Measurements from ENCODE around the gene ZSCAN4. TPM values are rescaled to one million over a fixed set of nuclear protein-coding genes. Genes with fewer than 3 reads are reported as not detected.

The ZSCAN4 gene
- total RNA-seq, 1 experiment from 2014 or later = not detected

DNA sequence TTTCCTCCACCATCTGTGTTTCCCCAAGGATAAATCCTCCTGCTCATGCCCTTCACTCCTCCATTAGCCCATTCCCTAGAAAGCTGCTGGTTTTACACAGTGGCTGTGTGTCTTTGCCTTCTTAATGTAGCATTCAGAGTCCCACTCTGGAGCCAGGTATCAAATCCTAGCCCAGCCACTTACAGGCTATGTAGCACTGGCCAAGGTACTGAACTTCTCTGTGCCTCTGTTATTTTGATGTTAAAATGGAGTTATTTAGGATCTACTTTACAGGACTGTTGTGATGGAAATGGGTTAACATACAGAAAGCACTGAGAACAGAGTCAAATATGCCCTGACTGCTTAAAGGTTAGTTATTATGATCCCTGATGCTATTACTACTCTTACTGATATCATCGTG is 1.5 kb upstream of the ZSCAN4 start:
- BruUV-seq (replicated peaks) = no TSS peak
- TF ChIP-seq, protein P1, sequence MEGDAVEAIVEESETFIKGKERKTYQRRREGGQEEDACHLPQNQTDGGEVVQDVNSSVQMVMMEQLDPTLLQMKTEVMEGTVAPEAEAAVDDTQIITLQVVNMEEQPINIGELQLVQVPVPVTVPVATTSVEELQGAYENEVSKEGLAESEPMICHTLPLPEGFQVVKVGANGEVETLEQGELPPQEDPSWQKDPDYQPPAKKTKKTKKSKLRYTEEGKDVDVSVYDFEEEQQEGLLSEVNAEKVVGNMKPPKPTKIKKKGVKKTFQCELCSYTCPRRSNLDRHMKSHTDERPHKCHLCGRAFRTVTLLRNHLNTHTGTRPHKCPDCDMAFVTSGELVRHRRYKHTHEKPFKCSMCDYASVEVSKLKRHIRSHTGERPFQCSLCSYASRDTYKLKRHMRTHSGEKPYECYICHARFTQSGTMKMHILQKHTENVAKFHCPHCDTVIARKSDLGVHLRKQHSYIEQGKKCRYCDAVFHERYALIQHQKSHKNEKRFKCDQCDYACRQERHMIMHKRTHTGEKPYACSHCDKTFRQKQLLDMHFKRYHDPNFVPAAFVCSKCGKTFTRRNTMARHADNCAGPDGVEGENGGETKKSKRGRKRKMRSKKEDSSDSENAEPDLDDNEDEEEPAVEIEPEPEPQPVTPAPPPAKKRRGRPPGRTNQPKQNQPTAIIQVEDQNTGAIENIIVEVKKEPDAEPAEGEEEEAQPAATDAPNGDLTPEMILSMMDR (IDR thresholded peaks at IDR 0.05; ENCODE audit: unreplicated experiment) = no peak
- intact Hi-C loops (cut with micrococcal nuclease; ENCODE audit: unreplicated experiment) = no loop called here
- no peak for DNase-seq
- peaks cover 6% of the 10 kb centered on the region for H3K9me3 Mint-ChIP-seq (ENCODE audit: low read depth, unreplicated experiment)
- H3K4me3 Mint-ChIP-seq (ENCODE audit: low read depth, unreplicated experiment) = no peak overlapping the region
- peaks cover 11% of the 10 kb centered on the region for H3K27me3 Mint-ChIP-seq (ENCODE audit: unreplicated experiment)
- peaks cover 15% of the 10 kb centered on the region for H3K36me3 Mint-ChIP-seq (ENCODE audit: insufficient read depth, unreplicated experiment)
- H3K27ac Mint-ChIP-seq (ENCODE audit: unreplicated experiment) = no peak overlapping the region
- no peaks in the 10 kb centered on the region for H3K4me1 Mint-ChIP-seq (ENCODE audit: low read depth, unreplicated experiment)
- CTCF ChIA-PET = no interaction called here

DNA sequence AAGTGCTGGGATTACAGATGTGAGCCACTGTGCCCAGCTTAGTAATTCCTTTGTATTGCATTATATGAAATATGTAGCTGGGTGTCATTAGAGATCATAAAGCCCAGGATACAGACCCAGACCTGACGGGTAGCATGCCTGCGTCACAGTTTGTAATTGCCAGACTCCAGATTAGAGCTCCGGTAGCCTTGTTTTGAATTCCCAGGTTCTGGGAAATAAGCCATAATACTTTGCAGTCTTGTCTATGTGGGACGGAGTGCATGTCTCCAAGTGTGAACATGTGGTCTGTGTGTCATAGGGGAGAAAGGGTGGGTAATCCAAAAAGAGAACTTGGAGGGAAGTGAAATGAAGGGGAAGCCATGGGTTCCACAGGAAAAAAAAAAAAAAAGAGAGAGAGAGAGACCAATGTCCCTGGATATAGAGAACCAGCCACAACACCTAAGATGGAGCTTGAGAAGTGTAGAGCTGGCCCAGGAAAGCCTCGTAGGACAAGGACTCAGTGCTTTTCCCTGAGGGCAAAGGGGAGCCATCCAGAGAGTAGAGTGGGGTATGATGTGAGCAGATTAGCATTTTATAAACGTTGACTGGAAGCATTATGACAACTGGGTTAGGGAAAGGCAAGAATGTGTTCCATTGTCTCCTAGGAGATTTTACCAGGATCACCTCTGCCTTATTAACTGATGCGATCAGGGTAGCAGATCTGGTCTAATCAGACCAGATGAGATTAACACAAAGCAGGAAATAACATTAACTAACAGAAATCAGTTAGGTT is 2.6 kb downstream of the ZSCAN4 start:
- intact Hi-C loops (cut with micrococcal nuclease; ENCODE audit: unreplicated experiment) = no loop called here
- Mint-ChIP-seq H3K27ac (ENCODE audit: unreplicated experiment) (no peak overlapping the region), H3K4me1 (ENCODE audit: low read depth, unreplicated experiment) (no peaks in the 10 kb centered on the region), H3K9me3 (ENCODE audit: low read depth, unreplicated experiment) (peaks cover 6% of the 10 kb centered on the region), H3K4me3 (ENCODE audit: low read depth, unreplicated experiment) (no peak overlapping the region), H3K27me3 (ENCODE audit: unreplicated experiment) (no peaks in the 10 kb centered on the region), H3K36me3 (ENCODE audit: insufficient read depth, unreplicated experiment) (no peaks in the 10 kb centered on the region)
- TF ChIP-seq, protein P1 (IDR thresholded peaks at IDR 0.05; ENCODE audit: unreplicated experiment) = no peak
- CTCF ChIA-PET = no interaction called here
- DNase-seq = no peak
- BruUV-seq (replicated peaks) = no TSS peak

DNA sequence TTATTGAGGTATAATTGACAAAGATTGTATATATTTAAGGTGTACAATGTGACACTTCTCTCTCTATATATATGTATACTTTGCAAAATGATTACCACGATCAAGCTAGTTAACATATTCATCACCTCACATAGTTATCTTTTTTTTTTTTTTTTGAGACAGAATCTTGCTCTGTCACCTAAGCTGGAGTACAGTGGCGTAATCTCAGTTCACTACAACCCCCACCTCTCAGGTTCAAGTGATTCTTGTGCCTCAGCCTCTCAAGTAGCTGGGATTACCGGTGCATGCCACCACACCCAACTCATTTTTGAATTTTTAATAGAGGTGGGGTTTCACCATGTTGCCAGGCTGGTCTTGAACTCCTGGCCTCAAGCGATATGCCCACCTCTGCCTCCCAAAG is 3.7 kb downstream of the ZSCAN4 start:
- BruUV-seq (replicated peaks) = no TSS peak
- TF ChIP-seq, protein P1 (IDR thresholded peaks at IDR 0.05; ENCODE audit: unreplicated experiment) = no peak
- H3K27ac Mint-ChIP-seq (ENCODE audit: unreplicated experiment) = no peak overlapping the region
- DNase-seq = no peak
- H3K27me3 Mint-ChIP-seq (ENCODE audit: unreplicated experiment) = no peaks in the 10 kb centered on the region
- no peaks in the 10 kb centered on the region for H3K4me1 Mint-ChIP-seq (ENCODE audit: low read depth, unreplicated experiment)
- CTCF ChIA-PET = no interaction called here
- no peaks in the 10 kb centered on the region for H3K36me3 Mint-ChIP-seq (ENCODE audit: insufficient read depth, unreplicated experiment)
- intact Hi-C loops (cut with micrococcal nuclease; ENCODE audit: unreplicated experiment) = no loop called here
- no peak overlapping the region for H3K4me3 Mint-ChIP-seq (ENCODE audit: low read depth, unreplicated experiment)
- peaks cover 12% of the 10 kb centered on the region for H3K9me3 Mint-ChIP-seq (ENCODE audit: low read depth, unreplicated experiment)

DNA sequence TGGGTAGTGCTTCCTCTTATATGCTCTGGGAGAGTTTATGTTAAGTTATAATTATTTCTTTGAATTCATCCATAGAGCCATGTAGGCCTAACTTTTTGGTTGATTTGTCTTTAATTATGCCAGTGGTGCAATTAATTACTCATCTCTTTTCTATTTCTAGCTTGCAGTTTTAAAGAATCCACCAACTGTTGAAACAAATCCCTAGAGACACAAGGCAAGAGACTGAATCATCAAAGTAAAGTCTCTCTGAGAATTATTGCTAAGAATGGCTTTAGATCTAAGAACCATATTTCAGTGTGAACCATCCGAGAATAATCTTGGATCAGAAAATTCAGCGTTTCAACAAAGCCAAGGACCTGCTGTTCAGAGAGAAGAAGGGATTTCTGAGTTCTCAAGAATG is 7.1 kb downstream of the ZSCAN4 start:
- Mint-ChIP-seq H3K36me3 (ENCODE audit: insufficient read depth, unreplicated experiment) (no peaks in the 10 kb centered on the region), H3K4me3 (ENCODE audit: low read depth, unreplicated experiment) (no peak overlapping the region), H3K9me3 (ENCODE audit: low read depth, unreplicated experiment) (peaks cover 13% of the 10 kb centered on the region), H3K4me1 (ENCODE audit: low read depth, unreplicated experiment) (no peaks in the 10 kb centered on the region), H3K27me3 (ENCODE audit: unreplicated experiment) (no peaks in the 10 kb centered on the region), H3K27ac (ENCODE audit: unreplicated experiment) (no peak overlapping the region)
- TF ChIP-seq, protein P1 (IDR thresholded peaks at IDR 0.05; ENCODE audit: unreplicated experiment) = no peak
- no TSS peak for BruUV-seq (replicated peaks)
- CTCF ChIA-PET = no interaction called here
- intact Hi-C loops (cut with micrococcal nuclease; ENCODE audit: unreplicated experiment) = no loop called here
- DNase-seq = no peak

All from Calu3 (cell line).